Endodermal cell (in vitro differentiated cells): ENCODE measurements around the gene PREX1. TPM values are rescaled to one million over a fixed set of nuclear protein-coding genes. Genes with fewer than 3 reads are reported as not detected.

Experiments
- DNase-seq: peaks from one replicate; pipeline ENCODE4 v3.0.0-alpha.2; 2017
- H3K27ac ChIP-seq: 2 replicates; pipeline ENCODE4 v1.5.1; 2013; ENCODE audit warnings: mild to moderate bottlenecking, low read depth, low read length, moderate library complexity
- H3K27me3 ChIP-seq: 2 replicates; pipeline ENCODE4 v1.6.1; 2013; ENCODE audit warnings: mild to moderate bottlenecking, low read length, moderate library complexity; ENCODE audit not compliant: insufficient read depth, control insufficient read depth, poor library complexity, severe bottlenecking
- H3K36me3 ChIP-seq: 2 replicates; pipeline ENCODE4 v1.7.0; 2013; ENCODE audit warnings: mild to moderate bottlenecking, low read length, moderate library complexity; ENCODE audit not compliant: control insufficient read depth, insufficient read depth
- H3K4me1 ChIP-seq: one replicate; pipeline ENCODE4 v1.7.0; 2013; ENCODE audit warnings: low read length; ENCODE audit not compliant: control insufficient read depth, insufficient read depth
- H3K4me3 ChIP-seq: 2 replicates; pipeline ENCODE4 v1.5.1; 2013; ENCODE audit warnings: mild to moderate bottlenecking, low read length, moderate library complexity
- H3K9ac ChIP-seq: 2 replicates; pipeline ENCODE4 v1.6.1; 2013; ENCODE audit warnings: mild to moderate bottlenecking, low read length, moderate library complexity; ENCODE audit not compliant: poor library complexity, severe bottlenecking; ENCODE audit errors: extremely low read depth
- H3K9me3 ChIP-seq: 2 replicates; pipeline ENCODE4 v1.6.1; 2013; ENCODE audit warnings: mild to moderate bottlenecking, low read length, moderate library complexity; ENCODE audit not compliant: control insufficient read depth
- H3K27ac Mint-ChIP-seq: 2 replicates; pipeline ENCODE4 v1.8.0; 2020; ENCODE audit warnings: mixed read lengths
- H3K27me3 Mint-ChIP-seq: 2 replicates; pipeline ENCODE4 v1.8.0; 2021; ENCODE audit warnings: mild to moderate bottlenecking, mixed read lengths; ENCODE audit not compliant: insufficient read depth
- H3K36me3 Mint-ChIP-seq: 2 replicates; pipeline ENCODE4 v1.8.0; 2020; ENCODE audit warnings: low read depth, mixed read lengths
- H3K4me1 Mint-ChIP-seq: 2 replicates; pipeline ENCODE4 v1.8.0; 2020; ENCODE audit warnings: mixed read lengths
- H3K4me3 Mint-ChIP-seq: 2 replicates; pipeline ENCODE4 v1.8.0; 2020; ENCODE audit warnings: mild to moderate bottlenecking, moderate library complexity, mixed read lengths
- H3K9me3 Mint-ChIP-seq: 2 replicates; pipeline ENCODE4 v1.8.0; 2020; ENCODE audit warnings: mild to moderate bottlenecking, mixed read lengths
- WGBS, 2 experiments: methylation state at CpG; one replicate each; pipeline versions ENCODE4 v1.1.5 to v1.1.7; 2013; ENCODE audit warnings: missing lambda C conversion rate in 2 of 2, mixed read lengths in 1 of 2; ENCODE audit not compliant: insufficient coverage in 1 of 2, insufficient read length in 1 of 2; 5-methylcytosine and 5-hydroxymethylcytosine counted together
- total RNA-seq, 2 donors: library from RNA; stranded (reverse); fragmentation: NEBNext Ultra II Directional in 1 of 2; extraction: Animal tissue kit (Norgen Biotek cat#: 25700) in 1 of 2; gene quantifications; 2 replicates in 1 of 2; 3 replicates in 1 of 2; pipeline ENCODE4 v1.2.1, GENCODE V29; 2021
- TF ChIP-seq, protein P1 (sequence below): fragments of 200-600 bp; sonication (generic); conservative IDR thresholded peaks from 2 replicates; pipeline ENCODE4 v1.5.0; 2021; ENCODE audit warnings: antibody characterized with exemption, mild to moderate bottlenecking

Gene PREX1
- total RNA-seq, 2 donors from 2014 or later, result 65.3 to 70.5 TPM

DNA sequence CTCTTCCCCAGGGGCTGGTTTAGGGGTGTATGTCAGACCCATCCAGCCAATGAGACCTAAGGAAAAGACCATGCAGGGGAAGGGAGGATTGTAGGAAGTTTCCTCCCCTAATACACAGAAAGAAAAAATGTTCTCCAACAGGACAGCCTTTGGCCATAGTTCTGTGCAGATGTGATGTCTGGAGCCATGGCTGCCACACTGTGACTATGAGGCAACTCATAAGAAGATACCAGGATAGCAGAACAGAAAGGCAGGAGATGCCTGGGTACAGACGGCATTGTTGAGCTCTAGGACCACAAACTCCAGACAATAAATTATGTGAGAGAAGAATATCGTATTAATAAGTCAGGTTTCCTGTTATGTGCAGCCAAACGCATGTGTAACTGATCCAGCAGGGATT is 156.7 kb downstream of the PREX1 start:
- H3K36me3 Mint-ChIP-seq, result peaks cover 72% of the 10 kb centered on the region
- Histone ChIP-seq H3K4me3 (no peak overlapping the region), H3K27me3 (no peaks in the 10 kb centered on the region), H3K9me3 (peaks cover 18% of the 10 kb centered on the region), H3K27ac (no peak overlapping the region), H3K9ac (no peak overlapping the region), H3K36me3 (peaks cover 64% of the 10 kb centered on the region), H3K4me1 (no peaks in the 10 kb centered on the region)
- DNase-seq, result no peak
- H3K27me3 Mint-ChIP-seq, result no peaks in the 10 kb centered on the region
- TF ChIP-seq, protein P1, sequence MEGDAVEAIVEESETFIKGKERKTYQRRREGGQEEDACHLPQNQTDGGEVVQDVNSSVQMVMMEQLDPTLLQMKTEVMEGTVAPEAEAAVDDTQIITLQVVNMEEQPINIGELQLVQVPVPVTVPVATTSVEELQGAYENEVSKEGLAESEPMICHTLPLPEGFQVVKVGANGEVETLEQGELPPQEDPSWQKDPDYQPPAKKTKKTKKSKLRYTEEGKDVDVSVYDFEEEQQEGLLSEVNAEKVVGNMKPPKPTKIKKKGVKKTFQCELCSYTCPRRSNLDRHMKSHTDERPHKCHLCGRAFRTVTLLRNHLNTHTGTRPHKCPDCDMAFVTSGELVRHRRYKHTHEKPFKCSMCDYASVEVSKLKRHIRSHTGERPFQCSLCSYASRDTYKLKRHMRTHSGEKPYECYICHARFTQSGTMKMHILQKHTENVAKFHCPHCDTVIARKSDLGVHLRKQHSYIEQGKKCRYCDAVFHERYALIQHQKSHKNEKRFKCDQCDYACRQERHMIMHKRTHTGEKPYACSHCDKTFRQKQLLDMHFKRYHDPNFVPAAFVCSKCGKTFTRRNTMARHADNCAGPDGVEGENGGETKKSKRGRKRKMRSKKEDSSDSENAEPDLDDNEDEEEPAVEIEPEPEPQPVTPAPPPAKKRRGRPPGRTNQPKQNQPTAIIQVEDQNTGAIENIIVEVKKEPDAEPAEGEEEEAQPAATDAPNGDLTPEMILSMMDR, result no peak
- peaks cover 7% of the 10 kb centered on the region for H3K9me3 Mint-ChIP-seq
- WGBS, 2 experiments, result 80 to 88% methylated on average over 3 of the region's 3 CpGs
- H3K4me1 Mint-ChIP-seq, result no peaks in the 10 kb centered on the region
- H3K4me3 Mint-ChIP-seq, result no peak overlapping the region
- H3K27ac Mint-ChIP-seq, result no peak overlapping the region

DNA sequence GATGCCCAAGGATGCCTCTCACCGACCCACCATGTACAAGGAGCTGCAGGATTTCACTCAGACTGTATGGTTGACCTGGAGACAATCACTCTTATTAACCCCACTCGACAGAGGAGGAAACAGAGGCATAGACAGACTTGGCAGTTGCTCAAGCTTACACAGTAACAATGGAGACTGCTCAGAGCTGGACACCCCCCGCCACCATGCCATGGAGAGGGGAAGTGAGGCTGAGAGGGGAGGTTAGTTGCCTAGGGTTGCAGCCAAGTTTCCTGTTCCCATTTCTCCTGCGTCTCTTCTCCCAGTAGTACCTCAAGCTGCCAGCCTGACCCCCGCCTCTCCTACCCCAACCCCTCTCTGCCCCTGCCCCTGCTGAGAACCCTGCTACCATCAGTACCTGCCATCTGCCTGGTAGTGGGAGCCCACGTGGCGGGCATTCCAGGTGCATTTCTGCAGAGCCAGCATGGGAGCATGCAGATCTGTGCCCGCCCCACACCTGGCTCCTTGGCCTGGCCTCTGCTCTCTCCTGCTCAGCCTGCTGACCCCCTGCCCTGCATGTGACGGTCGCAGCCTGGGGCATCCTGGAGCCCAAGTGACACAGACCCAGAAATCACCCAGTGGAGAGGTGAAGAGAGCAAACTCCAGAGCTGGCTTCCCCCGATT is 157.7 kb downstream of the PREX1 start:
- Mint-ChIP-seq H3K27me3 (no peaks in the 10 kb centered on the region), H3K4me1 (no peaks in the 10 kb centered on the region), H3K9me3 (peaks cover 14% of the 10 kb centered on the region), H3K4me3 (no peak overlapping the region), H3K36me3 (peaks cover 72% of the 10 kb centered on the region), H3K27ac (no peak overlapping the region)
- no peak overlapping the region for H3K9ac ChIP-seq
- WGBS, 2 experiments, result 89 to 97% methylated on average over 5 to 11 of the region's 11 CpGs
- peaks cover 29% of the 10 kb centered on the region for H3K9me3 ChIP-seq
- no peak for DNase-seq
- no peak overlapping the region for H3K27ac ChIP-seq
- H3K36me3 ChIP-seq, result peaks cover 64% of the 10 kb centered on the region
- no peaks in the 10 kb centered on the region for H3K4me1 ChIP-seq
- H3K27me3 ChIP-seq, result no peaks in the 10 kb centered on the region
- TF ChIP-seq, protein P1, result no peak
- H3K4me3 ChIP-seq, result no peak overlapping the region

GRCh38 chr20:48668451-48668946 is 159.3 kb downstream of the PREX1 start:
- H3K9me3 Mint-ChIP-seq, result peaks cover 23% of the 10 kb centered on the region
- WGBS, 2 experiments, result 93 to 95% methylated on average over 8 to 10 of the region's 10 CpGs
- H3K9ac ChIP-seq, result no peak overlapping the region
- no peak overlapping the region for H3K27ac ChIP-seq
- H3K4me3 ChIP-seq, result no peak overlapping the region
- peaks cover 62% of the 10 kb centered on the region for H3K36me3 ChIP-seq
- no peaks in the 10 kb centered on the region for H3K27me3 Mint-ChIP-seq
- DNase-seq, result no peak
- no peaks in the 10 kb centered on the region for H3K4me1 Mint-ChIP-seq
- H3K9me3 ChIP-seq, result peaks cover 38% of the 10 kb centered on the region
- peaks cover 75% of the 10 kb centered on the region for H3K36me3 Mint-ChIP-seq
- no peak overlapping the region for H3K4me3 Mint-ChIP-seq
- no peaks in the 10 kb centered on the region for H3K27me3 ChIP-seq
- no peaks in the 10 kb centered on the region for H3K4me1 ChIP-seq
- TF ChIP-seq, protein P1, result no peak
- H3K27ac Mint-ChIP-seq, result no peak overlapping the region
